ENCODE data around the gene TJP1.

GRCh38 chr15:29726553-29726952 is 95.7 kb downstream of the TJP1 start:
- TF ChIP-seq CTCF (IDR thresholded peaks at IDR 0.05) (no peak), POLR2AphosphoS5 (IDR thresholded peaks at IDR 0.05) (no peak), POLR2A (IDR thresholded peaks at IDR 0.05) (no peak), EP300 (IDR thresholded peaks at IDR 0.05) (no peak)

All from upper lobe of left lung (tissue), 4 donors.